ENCODE data around the gene ARHGAP26.

ARHGAP26 gene

GRCh38 chr5:143187495-143187894 is 417.3 kb downstream of the ARHGAP26 start:
- DNase-seq (ENCODE audit: low spot score): no peak
- in situ Hi-C loops (cut with MboI; ENCODE audit: low pct_unique_long_range_greater_than_20kb, low sequenced_read_pairs, unreplicated experiment): no loop called here
- TF ChIP-seq CTCF (IDR thresholded peaks at IDR 0.05; ENCODE audit: extremely low read depth, insufficient read depth, missing control alignments): no peak

- TF ChIP-seq CTCF (IDR thresholded peaks at IDR 0.05; ENCODE audit: extremely low read depth, insufficient read depth, missing control alignments): no peak
- no peak for DNase-seq (ENCODE audit: low spot score)
- in situ Hi-C loops (cut with MboI; ENCODE audit: low pct_unique_long_range_greater_than_20kb, low sequenced_read_pairs, unreplicated experiment): no loop called here
Observed at GRCh38 chr5:143188083-143188482, 417.9 kb downstream of the ARHGAP26 start.

GRCh38 chr5:143188692-143189091 is 418.5 kb downstream of the ARHGAP26 start:
- no peak for TF ChIP-seq CTCF (IDR thresholded peaks at IDR 0.05; ENCODE audit: extremely low read depth, insufficient read depth, missing control alignments)
- in situ Hi-C loops (cut with MboI; ENCODE audit: low pct_unique_long_range_greater_than_20kb, low sequenced_read_pairs, unreplicated experiment): no loop called here
- no peak for DNase-seq (ENCODE audit: low spot score)

GRCh38 chr5:143190260-143190810 is 420.2 kb downstream of the ARHGAP26 start:
- no peak for TF ChIP-seq CTCF (IDR thresholded peaks at IDR 0.05; ENCODE audit: extremely low read depth, insufficient read depth, missing control alignments)
- in situ Hi-C loops (cut with MboI; ENCODE audit: low pct_unique_long_range_greater_than_20kb, low sequenced_read_pairs, unreplicated experiment): no loop called here

GRCh38 chr5:143191720-143192119 is 421.5 kb downstream of the ARHGAP26 start:
- in situ Hi-C loops (cut with MboI; ENCODE audit: low pct_unique_long_range_greater_than_20kb, low sequenced_read_pairs, unreplicated experiment): no loop called here
- TF ChIP-seq CTCF (IDR thresholded peaks at IDR 0.05; ENCODE audit: extremely low read depth, insufficient read depth, missing control alignments): no peak
- DNase-seq (ENCODE audit: low spot score): no peak

More at GRCh38 chr5:143190260-143190810, 420.2 kb downstream of the ARHGAP26 start:
- DNase-seq (ENCODE audit: low spot score): no peak

GRCh38 chr5:143192191-143192900 is 422.2 kb downstream of the ARHGAP26 start:
- no peak for TF ChIP-seq CTCF (IDR thresholded peaks at IDR 0.05; ENCODE audit: extremely low read depth, insufficient read depth, missing control alignments)
- no peak for DNase-seq (ENCODE audit: low spot score)
- in situ Hi-C loops (cut with MboI; ENCODE audit: low pct_unique_long_range_greater_than_20kb, low sequenced_read_pairs, unreplicated experiment): no loop called here
